ENCODE data around the gene IGFBP6.

Gene IGFBP6

GRCh38 chr12:53103860-53104305 is 6.4 kb downstream of the IGFBP6 start:
- Histone ChIP-seq H2AFZ (ENCODE audit: low read length) (no peak overlapping the region), H3K27me3 (ENCODE audit: insufficient read depth, low read length) (no peaks in the 10 kb centered on the region), H3K9ac (ENCODE audit: low read length) (peak overlapping the region; percentile 64), H4K20me1 (ENCODE audit: insufficient read depth, low read length) (no peaks in the 10 kb centered on the region), H3K4me2 (ENCODE audit: low read length) (peak overlapping the region; percentile 74), H3K27ac (ENCODE audit: low read depth, low read length, poor library complexity, severe bottlenecking) (peak overlapping the region; percentile 77), H3K36me3 (ENCODE audit: insufficient read depth, low read length) (peaks cover 9% of the 10 kb centered on the region; the same call in 1 of the 2 replicates), H3K9me3 (ENCODE audit: low read length) (no peaks in the 10 kb centered on the region), H3F3A (ENCODE audit: insufficient read depth, low read length) (no peaks in the 10 kb centered on the region), H3K9me2 (ENCODE audit: low read depth, low read length) (no peaks in the 10 kb centered on the region), H3K4me1 (ENCODE audit: insufficient read depth, low read length, severe bottlenecking) (peaks cover 32% of the 10 kb centered on the region), H3K4me3 (ENCODE audit: low read depth, low read length, poor library complexity, severe bottlenecking) (peak overlapping the region; percentile 63), H3K79me2 (ENCODE audit: insufficient read depth, low read length) (no peaks in the 10 kb centered on the region)
- TF ChIP-seq, protein P1, sequence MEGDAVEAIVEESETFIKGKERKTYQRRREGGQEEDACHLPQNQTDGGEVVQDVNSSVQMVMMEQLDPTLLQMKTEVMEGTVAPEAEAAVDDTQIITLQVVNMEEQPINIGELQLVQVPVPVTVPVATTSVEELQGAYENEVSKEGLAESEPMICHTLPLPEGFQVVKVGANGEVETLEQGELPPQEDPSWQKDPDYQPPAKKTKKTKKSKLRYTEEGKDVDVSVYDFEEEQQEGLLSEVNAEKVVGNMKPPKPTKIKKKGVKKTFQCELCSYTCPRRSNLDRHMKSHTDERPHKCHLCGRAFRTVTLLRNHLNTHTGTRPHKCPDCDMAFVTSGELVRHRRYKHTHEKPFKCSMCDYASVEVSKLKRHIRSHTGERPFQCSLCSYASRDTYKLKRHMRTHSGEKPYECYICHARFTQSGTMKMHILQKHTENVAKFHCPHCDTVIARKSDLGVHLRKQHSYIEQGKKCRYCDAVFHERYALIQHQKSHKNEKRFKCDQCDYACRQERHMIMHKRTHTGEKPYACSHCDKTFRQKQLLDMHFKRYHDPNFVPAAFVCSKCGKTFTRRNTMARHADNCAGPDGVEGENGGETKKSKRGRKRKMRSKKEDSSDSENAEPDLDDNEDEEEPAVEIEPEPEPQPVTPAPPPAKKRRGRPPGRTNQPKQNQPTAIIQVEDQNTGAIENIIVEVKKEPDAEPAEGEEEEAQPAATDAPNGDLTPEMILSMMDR (IDR thresholded peaks at IDR 0.05; ENCODE audit: low read length): no peak
- TF ChIP-seq EZH2 (IDR thresholded peaks at IDR 0.05; ENCODE audit: borderline replicate concordance, low read length): no peak

- Histone ChIP-seq H3K27ac (ENCODE audit: low read depth, low read length, poor library complexity, severe bottlenecking) (no peak overlapping the region), H3K9me2 (ENCODE audit: low read depth, low read length) (no peaks in the 10 kb centered on the region), H2AFZ (ENCODE audit: low read length) (no peak overlapping the region), H3K9me3 (ENCODE audit: low read length) (no peaks in the 10 kb centered on the region), H4K20me1 (ENCODE audit: insufficient read depth, low read length) (no peaks in the 10 kb centered on the region), H3K79me2 (ENCODE audit: insufficient read depth, low read length) (no peaks in the 10 kb centered on the region), H3F3A (ENCODE audit: insufficient read depth, low read length) (no peaks in the 10 kb centered on the region), H3K4me2 (ENCODE audit: low read length) (no peak overlapping the region), H3K4me1 (ENCODE audit: insufficient read depth, low read length, severe bottlenecking) (peaks cover 27% of the 10 kb centered on the region), H3K4me3 (ENCODE audit: low read depth, low read length, poor library complexity, severe bottlenecking) (no peak overlapping the region), H3K36me3 (ENCODE audit: insufficient read depth, low read length) (peaks cover 9% of the 10 kb centered on the region; the same call in 1 of the 2 replicates), H3K27me3 (ENCODE audit: insufficient read depth, low read length) (no peaks in the 10 kb centered on the region), H3K9ac (ENCODE audit: low read length) (no peak overlapping the region)
- no peak for TF ChIP-seq EZH2 (IDR thresholded peaks at IDR 0.05; ENCODE audit: borderline replicate concordance, low read length)
- TF ChIP-seq, protein P1 (IDR thresholded peaks at IDR 0.05; ENCODE audit: low read length): no peak
These were observed 7.8 kb downstream of the IGFBP6 start for GRCh38 chr12:53105256-53105655.

DNA sequence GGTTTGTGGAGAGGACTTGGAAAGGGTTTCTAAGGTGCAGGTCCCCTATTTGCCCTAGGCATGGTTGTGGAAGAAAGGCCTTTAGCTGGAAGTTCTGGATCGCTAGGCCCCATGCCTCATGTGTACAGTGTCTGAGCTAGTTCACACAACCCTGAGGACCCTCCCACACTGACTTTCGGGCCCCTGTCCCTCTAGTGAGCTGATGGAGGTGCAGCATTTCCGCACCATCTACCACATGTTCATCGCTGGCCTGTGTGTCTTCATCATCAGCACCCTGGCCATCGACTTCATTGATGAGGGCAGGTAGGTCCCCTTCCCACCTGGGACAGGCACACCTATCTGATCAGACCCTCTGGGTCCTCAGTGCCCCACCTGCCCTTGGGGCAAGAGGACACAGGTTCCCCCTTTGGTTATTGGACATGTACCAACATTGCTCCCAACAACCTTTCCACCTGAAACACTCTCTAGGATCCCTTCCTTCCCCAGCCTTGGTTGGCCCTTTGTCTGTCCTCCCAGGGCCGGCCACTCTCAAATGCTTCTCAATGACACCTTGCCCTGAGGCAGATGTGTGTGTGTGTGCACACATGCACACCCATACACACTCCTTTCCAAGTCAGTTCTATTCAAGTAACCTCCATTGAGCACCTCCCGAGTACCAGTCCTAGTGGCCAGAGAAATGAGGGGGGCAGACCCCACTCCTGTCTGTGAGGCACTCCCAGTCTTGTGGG is 8.4 kb downstream of the IGFBP6 start:
- Histone ChIP-seq H3F3A (ENCODE audit: insufficient read depth, low read length) (no peaks in the 10 kb centered on the region), H3K9me3 (ENCODE audit: low read length) (no peaks in the 10 kb centered on the region), H3K27me3 (ENCODE audit: insufficient read depth, low read length) (no peaks in the 10 kb centered on the region), H4K20me1 (ENCODE audit: insufficient read depth, low read length) (no peaks in the 10 kb centered on the region), H3K9ac (ENCODE audit: low read length) (no peak overlapping the region), H3K79me2 (ENCODE audit: insufficient read depth, low read length) (no peaks in the 10 kb centered on the region), H3K4me3 (ENCODE audit: low read depth, low read length, poor library complexity, severe bottlenecking) (no peak overlapping the region), H3K27ac (ENCODE audit: low read depth, low read length, poor library complexity, severe bottlenecking) (no peak overlapping the region), H3K36me3 (ENCODE audit: insufficient read depth, low read length) (peaks cover 9% of the 10 kb centered on the region; the same call in 1 of the 2 replicates), H2AFZ (ENCODE audit: low read length) (no peak overlapping the region), H3K4me2 (ENCODE audit: low read length) (no peak overlapping the region), H3K9me2 (ENCODE audit: low read depth, low read length) (no peaks in the 10 kb centered on the region), H3K4me1 (ENCODE audit: insufficient read depth, low read length, severe bottlenecking) (peaks cover 27% of the 10 kb centered on the region)
- TF ChIP-seq, protein P1 (IDR thresholded peaks at IDR 0.05; ENCODE audit: low read length): no peak
- no peak for TF ChIP-seq EZH2 (IDR thresholded peaks at IDR 0.05; ENCODE audit: borderline replicate concordance, low read length)
